ENCODE measurements around the gene IKBKE.

The IKBKE gene

DNA sequence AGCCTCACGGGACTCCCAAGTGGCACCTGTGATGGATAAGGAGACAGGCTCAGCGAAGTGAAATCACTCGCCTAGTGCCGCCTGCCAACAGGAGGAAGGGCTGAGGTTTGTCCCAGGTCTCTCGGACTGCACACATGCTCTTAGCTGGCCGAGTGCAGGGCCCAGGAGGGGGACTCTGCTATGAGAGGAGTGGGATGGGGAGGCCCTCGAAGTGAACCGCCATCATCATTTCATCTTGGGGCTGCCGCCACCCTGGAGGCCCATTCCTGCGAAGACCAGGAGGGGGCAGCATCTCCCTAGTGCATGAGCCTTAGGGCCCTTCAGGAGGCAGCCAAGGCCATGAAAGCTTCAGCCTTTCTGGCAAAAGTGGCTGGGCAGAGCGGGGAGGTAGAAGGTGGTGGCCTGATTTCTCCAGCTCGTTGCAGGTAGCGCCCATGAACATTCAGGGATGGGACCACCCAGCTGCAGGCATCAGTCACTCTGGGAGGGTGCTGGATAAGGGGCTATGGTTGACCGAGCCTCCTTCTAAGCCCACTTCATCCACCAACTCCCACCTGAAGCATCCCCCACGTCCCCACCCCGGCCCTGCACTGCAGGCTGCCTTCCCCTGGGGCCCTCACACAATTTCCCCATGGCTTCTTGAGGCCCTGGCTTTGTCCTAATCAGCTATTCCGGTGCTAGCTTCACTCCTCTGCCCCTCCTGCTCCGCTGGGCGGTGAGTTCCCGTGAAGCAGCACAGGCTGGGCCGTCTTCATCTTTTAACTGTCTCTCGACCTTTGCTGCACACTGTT, 19.9 kb downstream of the IKBKE start:
- DNase-seq (ENCODE audit: low read depth) = peak; percentile 53
- in situ Hi-C loops (cut with HindIII; ENCODE audit: low sequenced_read_pairs) = loop anchor here (5.0 kb wide), 4 partner anchors 53 to 497 kb away; no protein-coding TSS in a partner anchor
- TF ChIP-seq CTCF (IDR thresholded peaks at IDR 0.05; ENCODE audit: low read depth, low read length, missing control alignments) = peak; percentile 99
- H3K4me3 ChIP-seq (ENCODE audit: low read depth, low read length) = no peak overlapping the region

- no peak overlapping the region for H3K4me3 ChIP-seq (ENCODE audit: low read depth, low read length)
- in situ Hi-C loops (cut with HindIII; ENCODE audit: low sequenced_read_pairs) = loop anchor here (5.0 kb wide), 4 partner anchors 54 to 496 kb away; no protein-coding TSS in a partner anchor
- DNase-seq (ENCODE audit: low read depth) = no peak
- TF ChIP-seq CTCF (IDR thresholded peaks at IDR 0.05; ENCODE audit: low read depth, low read length, missing control alignments) = no peak
Measured at GRCh38 chr1:206490771-206491405, 20.6 kb downstream of the IKBKE start.

DNA sequence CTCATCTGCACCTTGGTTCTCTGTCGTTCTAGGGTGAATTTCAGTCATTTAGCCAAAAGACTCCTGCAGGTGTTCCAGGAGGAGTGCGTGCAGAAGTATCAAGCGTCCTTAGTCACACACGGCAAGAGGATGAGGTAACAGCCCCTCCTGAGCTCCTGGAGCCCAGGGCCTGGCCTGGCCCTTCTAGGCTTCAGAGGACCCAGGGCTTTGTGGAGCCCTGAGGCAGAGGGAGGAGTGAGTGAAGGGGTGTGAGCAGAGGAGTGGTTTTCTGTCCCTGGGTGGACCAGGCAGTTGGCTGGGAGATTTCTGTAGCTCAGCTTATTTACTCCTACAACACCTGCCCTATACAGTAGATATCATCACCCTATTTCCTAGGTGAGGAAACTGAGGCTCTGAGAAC, 21.3 kb downstream of the IKBKE start:
- no peak for TF ChIP-seq CTCF (IDR thresholded peaks at IDR 0.05; ENCODE audit: low read depth, low read length, missing control alignments)
- DNase-seq (ENCODE audit: low read depth) = no peak
- in situ Hi-C loops (cut with HindIII; ENCODE audit: low sequenced_read_pairs) = loop anchor here (5.0 kb wide), 4 partner anchors 54 to 496 kb away; no protein-coding TSS in a partner anchor
- no peak overlapping the region for H3K4me3 ChIP-seq (ENCODE audit: low read depth, low read length)

GRCh38 chr1:206492589-206492988, 22.3 kb downstream of the IKBKE start:
- in situ Hi-C loops (cut with HindIII; ENCODE audit: low sequenced_read_pairs) = loop anchor here (5.0 kb wide), 4 partner anchors 55 to 495 kb away; no protein-coding TSS in a partner anchor
- no peak for TF ChIP-seq CTCF (IDR thresholded peaks at IDR 0.05; ENCODE audit: low read depth, low read length, missing control alignments)
- DNase-seq (ENCODE audit: low read depth) = no peak
- H3K4me3 ChIP-seq (ENCODE audit: low read depth, low read length) = no peak overlapping the region

- no peak overlapping the region for H3K4me3 ChIP-seq (ENCODE audit: low read depth, low read length)
- TF ChIP-seq CTCF (IDR thresholded peaks at IDR 0.05; ENCODE audit: low read depth, low read length, missing control alignments) = no peak
- no peak for DNase-seq (ENCODE audit: low read depth)
- in situ Hi-C loops (cut with HindIII; ENCODE audit: low sequenced_read_pairs) = loop anchor here (5.0 kb wide), 4 partner anchors 54 to 494 kb away; no protein-coding TSS in a partner anchor
Measured at GRCh38 chr1:206493279-206493678, 23.0 kb downstream of the IKBKE start.

DNA sequence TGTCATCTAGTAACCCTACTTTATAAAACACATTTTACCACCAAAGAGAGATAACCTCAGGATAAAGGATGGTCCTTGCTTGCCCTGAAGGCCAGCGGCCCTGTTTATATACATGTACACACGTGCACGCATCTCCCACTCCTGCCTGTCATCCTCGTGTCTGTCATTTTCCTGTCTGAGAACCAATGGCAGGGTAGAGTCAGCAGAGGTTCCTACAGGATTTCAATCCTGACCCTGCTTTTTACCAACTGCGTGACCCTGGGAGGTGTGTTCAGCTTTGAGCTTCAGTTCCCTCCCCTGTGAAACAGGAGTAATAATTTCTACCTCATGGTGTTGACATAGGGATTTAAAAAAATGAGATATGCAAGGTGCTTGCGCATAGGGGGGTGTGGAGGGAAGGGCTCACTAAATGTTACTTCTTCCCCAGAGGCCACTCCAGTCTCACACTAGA, 24.8 kb downstream of the IKBKE start:
- no peak for TF ChIP-seq CTCF (IDR thresholded peaks at IDR 0.05; ENCODE audit: low read depth, low read length, missing control alignments)
- no peak for DNase-seq (ENCODE audit: low read depth)
- in situ Hi-C loops (cut with HindIII; ENCODE audit: low sequenced_read_pairs) = no loop called here
- H3K4me3 ChIP-seq (ENCODE audit: low read depth, low read length) = no peak overlapping the region
